Osteoblast (primary cell): ENCODE data around the gene ZDHHC23. TPM values are rescaled to one million over a fixed set of nuclear protein-coding genes. Genes with fewer than 3 reads are reported as not detected.

ENCODE experiments used
- DNase-seq: peaks from one replicate; pipeline ENCODE4 v3.0.0; 2011; ENCODE audit warnings: low spot score, mixed read lengths; ENCODE audit not compliant: insufficient read length; ENCODE audit errors: missing footprints
- H2AFZ ChIP-seq: 2 replicates; pipeline ENCODE4 v1.6.0; 2011; ENCODE audit warnings: mild to moderate bottlenecking, low read length
- H3K27ac ChIP-seq: 2 replicates; pipeline ENCODE4 v1.5.1; 2011; ENCODE audit warnings: mild to moderate bottlenecking, low read depth, low read length, moderate library complexity
- H3K27me3 ChIP-seq: 2 replicates; pipeline ENCODE4 v1.6.0; 2012; ENCODE audit warnings: mild to moderate bottlenecking, control low read depth, inconsistent platforms, low read length, moderate library complexity; ENCODE audit not compliant: insufficient read depth
- H3K36me3 ChIP-seq: 2 replicates; pipeline ENCODE4 v1.5.1; 2011; ENCODE audit warnings: mild to moderate bottlenecking, low read length, control low read depth, moderate library complexity; ENCODE audit not compliant: insufficient read depth
- H3K4me1 ChIP-seq: 2 replicates; pipeline ENCODE4 v1.5.1; 2011; ENCODE audit warnings: mild to moderate bottlenecking, low read length, control low read depth, moderate library complexity; ENCODE audit not compliant: insufficient read depth
- H3K4me2 ChIP-seq: 2 replicates; pipeline ENCODE4 v1.6.0; 2011; ENCODE audit warnings: mild to moderate bottlenecking, low read length; ENCODE audit not compliant: insufficient read depth
- H3K4me3 ChIP-seq: fragments of 200-600 bp; sonication (generic); 3 replicates; pipeline ENCODE4 v1.5.1; 2012; ENCODE audit warnings: mild to moderate bottlenecking, low read length, inconsistent platforms; ENCODE audit not compliant: insufficient read depth
- H3K79me2 ChIP-seq: 2 replicates; pipeline ENCODE4 v1.6.0; 2012; ENCODE audit warnings: mild to moderate bottlenecking, low read length, control low read depth, inconsistent platforms; ENCODE audit not compliant: insufficient read depth
- H3K9me3 ChIP-seq: 2 replicates; pipeline ENCODE4 v1.5.1; 2011; ENCODE audit warnings: low read depth, low read length, control low read depth
- H4K20me1 ChIP-seq: 2 replicates; pipeline ENCODE4 v1.6.0; 2012; ENCODE audit warnings: mild to moderate bottlenecking, low read length, control low read depth; ENCODE audit not compliant: insufficient read depth
- total RNA-seq: library from RNA; depleted of rRNA; stranded (reverse); fragments of >200 nt; gene quantifications from 2 replicates; pipeline ENCODE4 v1.2.3, GENCODE V29; 2012
- TF ChIP-seq, protein P1 (sequence below): IDR thresholded peaks from 2 replicates; pipeline ENCODE4 v1.5.1; 2011; ENCODE audit warnings: mild to moderate bottlenecking, low read depth, low read length, moderate library complexity; ENCODE audit errors: extremely low read depth

The ZDHHC23 gene
- total RNA-seq, 1 donor: 1.1 TPM

DNA sequence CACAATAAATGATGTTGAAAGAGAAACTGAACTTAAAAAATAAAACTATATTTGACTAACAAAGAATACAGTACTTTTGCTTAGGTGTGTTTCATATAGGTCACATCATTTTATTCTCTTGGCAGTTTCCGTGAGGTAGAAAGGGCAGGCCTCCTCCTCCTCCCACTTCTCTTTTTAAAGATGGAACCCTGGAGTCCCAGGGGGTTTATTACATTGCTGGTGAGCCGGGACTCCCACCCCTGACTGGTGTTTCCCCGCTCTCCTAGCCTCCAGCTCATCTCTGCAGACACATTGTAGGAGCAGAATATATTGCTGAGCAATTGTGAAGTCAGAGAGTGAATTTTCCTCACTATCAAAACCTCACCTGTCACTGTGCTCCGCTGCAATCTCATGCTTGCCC lies 30.0 kb downstream of the ZDHHC23 start:
- Histone ChIP-seq H2AFZ (no peak overlapping the region), H3K4me1 (no peaks in the 10 kb centered on the region), H3K4me3 (no peak overlapping the region), H3K27me3 (no peaks in the 10 kb centered on the region), H4K20me1 (no peaks in the 10 kb centered on the region), H3K4me2 (no peak overlapping the region), H3K9me3 (peaks cover 3% of the 10 kb centered on the region), H3K36me3 (no peaks in the 10 kb centered on the region), H3K79me2 (no peaks in the 10 kb centered on the region), H3K27ac (no peak overlapping the region)
- no peak for DNase-seq
- TF ChIP-seq, protein P1, sequence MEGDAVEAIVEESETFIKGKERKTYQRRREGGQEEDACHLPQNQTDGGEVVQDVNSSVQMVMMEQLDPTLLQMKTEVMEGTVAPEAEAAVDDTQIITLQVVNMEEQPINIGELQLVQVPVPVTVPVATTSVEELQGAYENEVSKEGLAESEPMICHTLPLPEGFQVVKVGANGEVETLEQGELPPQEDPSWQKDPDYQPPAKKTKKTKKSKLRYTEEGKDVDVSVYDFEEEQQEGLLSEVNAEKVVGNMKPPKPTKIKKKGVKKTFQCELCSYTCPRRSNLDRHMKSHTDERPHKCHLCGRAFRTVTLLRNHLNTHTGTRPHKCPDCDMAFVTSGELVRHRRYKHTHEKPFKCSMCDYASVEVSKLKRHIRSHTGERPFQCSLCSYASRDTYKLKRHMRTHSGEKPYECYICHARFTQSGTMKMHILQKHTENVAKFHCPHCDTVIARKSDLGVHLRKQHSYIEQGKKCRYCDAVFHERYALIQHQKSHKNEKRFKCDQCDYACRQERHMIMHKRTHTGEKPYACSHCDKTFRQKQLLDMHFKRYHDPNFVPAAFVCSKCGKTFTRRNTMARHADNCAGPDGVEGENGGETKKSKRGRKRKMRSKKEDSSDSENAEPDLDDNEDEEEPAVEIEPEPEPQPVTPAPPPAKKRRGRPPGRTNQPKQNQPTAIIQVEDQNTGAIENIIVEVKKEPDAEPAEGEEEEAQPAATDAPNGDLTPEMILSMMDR: no peak

DNA sequence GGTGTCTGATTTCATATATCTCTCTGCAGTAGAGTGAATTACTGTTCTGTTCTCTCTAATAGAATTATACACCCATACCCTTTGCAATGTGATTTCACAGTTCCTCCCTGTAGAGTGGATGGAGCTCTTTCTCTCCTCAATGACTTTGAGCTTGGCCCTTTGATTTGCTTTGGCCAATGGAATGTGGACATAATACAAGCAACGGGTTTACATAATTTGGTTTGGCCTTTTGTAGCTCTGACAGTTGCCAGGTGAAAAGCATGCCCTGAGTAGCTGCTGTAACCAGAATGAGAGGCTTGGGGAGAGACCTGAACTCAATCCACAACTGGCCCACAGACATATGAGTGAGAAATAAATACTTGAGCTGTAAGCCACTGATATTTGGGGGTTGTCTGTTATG lies 32.1 kb downstream of the ZDHHC23 start:
- no peak overlapping the region for H2AFZ ChIP-seq
- no peaks in the 10 kb centered on the region for H3K27me3 ChIP-seq
- H4K20me1 ChIP-seq: no peaks in the 10 kb centered on the region
- H3K4me1 ChIP-seq: no peaks in the 10 kb centered on the region
- DNase-seq: no peak
- no peaks in the 10 kb centered on the region for H3K36me3 ChIP-seq
- no peak overlapping the region for H3K27ac ChIP-seq
- H3K9me3 ChIP-seq: no peaks in the 10 kb centered on the region
- TF ChIP-seq, protein P1: no peak
- no peak overlapping the region for H3K4me2 ChIP-seq
- no peak overlapping the region for H3K4me3 ChIP-seq
- H3K79me2 ChIP-seq: no peaks in the 10 kb centered on the region

DNA sequence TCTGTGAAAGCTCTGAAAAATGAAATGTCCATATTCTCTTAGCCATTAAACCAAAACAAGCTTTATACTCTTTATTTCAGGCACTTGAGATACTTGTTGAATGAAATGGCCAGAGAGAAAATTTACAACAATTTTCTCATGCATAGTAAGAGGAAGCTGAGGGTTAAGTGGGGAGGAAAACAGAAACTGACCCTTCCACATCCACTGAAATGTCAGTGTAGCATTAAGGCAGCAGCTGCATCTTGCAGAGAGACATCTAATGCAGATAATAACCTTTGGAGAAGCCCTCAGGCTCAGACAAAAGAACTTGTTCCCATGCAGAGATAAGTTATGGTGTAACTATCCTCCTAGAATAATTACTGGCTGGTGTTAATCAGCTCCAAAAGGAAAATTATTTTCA lies 34.0 kb downstream of the ZDHHC23 start:
- no peak overlapping the region for H3K4me2 ChIP-seq
- H4K20me1 ChIP-seq: no peaks in the 10 kb centered on the region
- no peak for DNase-seq
- no peak overlapping the region for H3K27ac ChIP-seq
- no peak overlapping the region for H2AFZ ChIP-seq
- no peaks in the 10 kb centered on the region for H3K36me3 ChIP-seq
- H3K79me2 ChIP-seq: no peaks in the 10 kb centered on the region
- H3K4me1 ChIP-seq: no peaks in the 10 kb centered on the region
- no peaks in the 10 kb centered on the region for H3K9me3 ChIP-seq
- H3K4me3 ChIP-seq: no peak overlapping the region
- no peaks in the 10 kb centered on the region for H3K27me3 ChIP-seq
- TF ChIP-seq, protein P1: no peak

DNA sequence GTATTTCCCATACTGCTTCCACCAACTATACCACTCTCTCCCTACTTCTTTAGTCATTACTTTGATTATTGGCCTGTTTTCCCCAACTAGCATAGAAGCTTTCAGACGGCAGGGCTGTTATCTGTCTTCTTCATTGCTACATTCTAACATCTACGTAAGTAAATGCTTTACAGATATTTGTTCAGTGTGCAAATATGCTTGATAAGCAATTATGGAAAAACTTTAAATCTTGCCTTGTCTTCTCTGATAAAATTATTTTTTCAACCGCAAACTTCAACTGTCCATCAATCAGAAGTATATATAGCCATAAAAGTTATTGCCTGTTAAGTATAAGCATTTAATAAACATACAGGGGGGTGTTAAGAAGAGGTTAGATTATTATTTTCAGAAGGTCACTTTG lies 35.7 kb downstream of the ZDHHC23 start:
- Histone ChIP-seq H3K4me1 (no peaks in the 10 kb centered on the region), H3K36me3 (no peaks in the 10 kb centered on the region), H2AFZ (no peak overlapping the region), H3K4me3 (no peak overlapping the region), H3K27me3 (no peaks in the 10 kb centered on the region), H3K79me2 (no peaks in the 10 kb centered on the region), H3K27ac (no peak overlapping the region), H3K9me3 (no peaks in the 10 kb centered on the region), H4K20me1 (no peaks in the 10 kb centered on the region), H3K4me2 (no peak overlapping the region)
- TF ChIP-seq, protein P1: no peak
- no peak for DNase-seq
